HG03442 (cell line): Measurements from ENCODE around the gene MTRFR.
"Not testable (repeated sequence)": the region's sequence is repeated elsewhere in the genome, so short reads cannot be mapped to it uniquely, and the experiment has no call there.

Source experiments
- ATAC-seq: cut with Tn5 transposase; IDR thresholded peaks from one replicate; pipeline ENCODE4 v1.9.1; 2021; ENCODE audit warnings: mild to moderate bottlenecking, moderate library complexity; ENCODE audit not compliant: unreplicated experiment

The MTRFR gene

GRCh38 chr12:123248996-123249741 lies 15.9 kb downstream of the MTRFR start:
- not testable (repeated sequence) for ATAC-seq

- ATAC-seq = no peak
Observed at GRCh38 chr12:123250471-123251383, 17.5 kb downstream of the MTRFR start.

GRCh38 chr12:123251403-123252076 lies 18.3 kb downstream of the MTRFR start:
- ATAC-seq = no peak

GRCh38 chr12:123252365-123252764 lies 19.1 kb downstream of the MTRFR start:
- ATAC-seq = not testable (repeated sequence)

- no peak for ATAC-seq
Observed at GRCh38 chr12:123253641-123254459, 20.6 kb downstream of the MTRFR start.

- ATAC-seq = no peak
Observed at GRCh38 chr12:123254853-123255446, 21.7 kb downstream of the MTRFR start.

GRCh38 chr12:123258593-123258992 lies 25.4 kb downstream of the MTRFR start:
- ATAC-seq = no peak

- ATAC-seq = no peak
Observed at GRCh38 chr12:123260081-123260480, 26.8 kb downstream of the MTRFR start.

GRCh38 chr12:123261196-123261595 lies 28.0 kb downstream of the MTRFR start:
- ATAC-seq = no peak

GRCh38 chr12:123263196-123263817 lies 30.1 kb downstream of the MTRFR start:
- ATAC-seq = no peak

- ATAC-seq = no peak
Observed at GRCh38 chr12:123264642-123265041, 31.4 kb downstream of the MTRFR start.

GRCh38 chr12:123265851-123266678 lies 32.8 kb downstream of the MTRFR start:
- no peak for ATAC-seq

- ATAC-seq = no peak
Observed at GRCh38 chr12:123266679-123267277, 33.5 kb downstream of the MTRFR start.

GRCh38 chr12:123267335-123267920 lies 34.2 kb downstream of the MTRFR start:
- ATAC-seq = no peak

- ATAC-seq = no peak
Observed at GRCh38 chr12:123267991-123268843, 35.0 kb downstream of the MTRFR start.

GRCh38 chr12:123268850-123269249 lies 35.6 kb downstream of the MTRFR start:
- no peak for ATAC-seq

GRCh38 chr12:123269395-123269892 lies 36.2 kb downstream of the MTRFR start:
- ATAC-seq = no peak
